Keratinocyte (primary cell): ENCODE data around the gene OR14I1. TPM values are rescaled to one million over a fixed set of nuclear protein-coding genes. Genes with fewer than 3 reads are reported as not detected.

Experiments
- DNase-seq: peaks from one replicate; pipeline ENCODE4 v3.0.0-alpha.2; 2011; ENCODE audit warnings: low read depth, missing footprints, low spot score
- FAIRE-seq: peaks from 2 replicates; lab custom pipeline; 2011; peaks lifted over from hg19 to GRCh38; lab: Jason Lieb, UNC
- H2AFZ ChIP-seq: 2 replicates; pipeline ENCODE4 v1.6.0; 2012; ENCODE audit warnings: low read length, control low read depth, inconsistent platforms; ENCODE audit not compliant: control insufficient read depth
- H3K27ac ChIP-seq: 2 replicates; pipeline ENCODE4 v1.5.1; 2011; ENCODE audit warnings: low read length; ENCODE audit not compliant: control insufficient read depth, insufficient read depth
- H3K27me3 ChIP-seq: 3 replicates; pipeline ENCODE4 v1.6.0; 2011; ENCODE audit warnings: low read length; ENCODE audit not compliant: control insufficient read depth, insufficient read depth; ENCODE audit errors: extremely low read depth
- H3K36me3 ChIP-seq, 2 experiments: 2 replicates in 1 of 2; 3 replicates in 1 of 2; pipeline ENCODE4 v1.5.1; 2011; ENCODE audit warnings: low read length in 2 of 2, mild to moderate bottlenecking in 1 of 2; ENCODE audit not compliant: control insufficient read depth in 2 of 2, insufficient read depth in 2 of 2; ENCODE audit errors: extremely low read depth in 1 of 2
- H3K4me1 ChIP-seq: 3 replicates; pipeline ENCODE4 v1.5.1; 2011; ENCODE audit warnings: low read length; ENCODE audit not compliant: control insufficient read depth, insufficient read depth; ENCODE audit errors: extremely low read depth
- H3K4me2 ChIP-seq: 3 replicates; pipeline ENCODE4 v1.6.0; 2011; ENCODE audit warnings: low read depth, low read length; ENCODE audit not compliant: control insufficient read depth, insufficient read depth; ENCODE audit errors: extremely low read depth
- H3K4me3 ChIP-seq, 3 experiments: fragments of 200-600 bp in 1 of 3; sonication (generic) in 1 of 3; 2 replicates in 2 of 3; 3 replicates in 1 of 3; pipeline ENCODE4 v1.5.1; 2011 to 2016; ENCODE audit warnings: low read length in 3 of 3, mild to moderate bottlenecking in 3 of 3, control low read depth in 2 of 3, inconsistent platforms in 1 of 3, low read depth in 1 of 3, mixed read lengths in 1 of 3, mixed run types in 1 of 3, moderate library complexity in 1 of 3; ENCODE audit not compliant: control insufficient read depth in 2 of 3, insufficient read depth in 2 of 3; ENCODE audit errors: extremely low read depth in 1 of 3
- H3K79me2 ChIP-seq: 2 replicates; pipeline ENCODE4 v1.6.0; 2012; ENCODE audit warnings: low read length; ENCODE audit not compliant: control insufficient read depth, insufficient read depth
- H3K9ac ChIP-seq: 3 replicates; pipeline ENCODE4 v1.6.0; 2011; ENCODE audit warnings: low read length; ENCODE audit not compliant: control insufficient read depth, insufficient read depth; ENCODE audit errors: extremely low read depth
- H3K9me1 ChIP-seq: 3 replicates; pipeline ENCODE4 v1.6.0; 2011; ENCODE audit warnings: low read length; ENCODE audit not compliant: control insufficient read depth, insufficient read depth; ENCODE audit errors: extremely low read depth
- H3K9me3 ChIP-seq: 2 replicates; pipeline ENCODE4 v1.5.1; 2012; ENCODE audit warnings: low read depth, low read length; ENCODE audit not compliant: control insufficient read depth
- H4K20me1 ChIP-seq: 3 replicates; pipeline ENCODE4 v1.6.0; 2011; ENCODE audit warnings: low read length; ENCODE audit not compliant: control insufficient read depth, insufficient read depth; ENCODE audit errors: extremely low read depth
- CTCF ChIP-seq, 3 experiments: IDR thresholded peaks in 1 of 3; conservative IDR thresholded peaks in 1 of 3; optimal IDR thresholded peaks in 1 of 3; 2 replicates in 2 of 3; 3 replicates in 1 of 3; pipeline versions ENCODE3 to v1.5.1; 2011; ENCODE audit warnings: low read length in 3 of 3, mild to moderate bottlenecking in 3 of 3, moderate library complexity in 2 of 3, control low read depth in 1 of 3, inconsistent platforms in 1 of 3; ENCODE audit not compliant: insufficient read depth in 2 of 3; ENCODE audit errors: extremely low read depth in 1 of 3
- EZH2 ChIP-seq: IDR thresholded peaks from one replicate; pipeline ENCODE4 v1.6.1; 2012; ENCODE audit warnings: inconsistent platforms, mild to moderate bottlenecking, low read length, moderate library complexity
- dilution Hi-C: fragments of 300-500 bp; cut with MboI; formaldehyde crosslinking; loops from one replicate; pipeline ENCODE4 v1.7.0; 2020; ENCODE audit warnings: low sequenced_read_pairs; ENCODE audit not compliant: extremely low pct_ligation_motif_present
- polyA plus RNA-seq, 5 experiments: library from polyadenylated mRNA; depleted of rRNA in 3 of 5; stranded (reverse) in 3 of 5; stranded (forward) in 1 of 5; unstranded in 1 of 5; fragments of >200 nt; gene quantifications; 1 replicate in 1 of 5; 2 replicates in 3 of 5; 3 replicates in 1 of 5; pipeline versions ENCODE4 v1.2.1 to v1.2.3, GENCODE V29; 2011 to 2012; ENCODE audit warnings: missing spikeins in 2 of 5, low read depth in 1 of 5, low replicate concordance in 1 of 5

The OR14I1 gene
- polyA plus RNA-seq, 1 donor (not counting 4 experiments of a cell fraction or from before 2014, with no cell fraction given): not detected

GRCh38 chr1:248740876-248741275, 38.3 kb upstream of the OR14I1 start:
- TF ChIP-seq CTCF (optimal IDR thresholded peaks at IDR 0.05 in 1 of 3, IDR thresholded peaks at IDR 0.05 in 1 of 3, conservative IDR thresholded peaks at IDR 0.05 in 1 of 3; ENCODE audit: extremely low read depth in 1 of 3, insufficient read depth in 2 of 3, low read length in 3 of 3) (no peak), EZH2 (no peak)
- dilution Hi-C loops: no loop called here
- no peaks in the 10 kb centered on the region for H3K27me3 ChIP-seq

GRCh38 chr1:248739572-248740205, 37.1 kb upstream of the OR14I1 start:
- no peak overlapping the region for H3K4me2 ChIP-seq
- no peak overlapping the region for H3K4me3 ChIP-seq
- DNase-seq: no peak
- no peaks in the 10 kb centered on the region for H3K9me3 ChIP-seq
- H4K20me1 ChIP-seq: no peaks in the 10 kb centered on the region
- no peaks in the 10 kb centered on the region for H3K36me3 ChIP-seq
- H3K79me2 ChIP-seq: no peaks in the 10 kb centered on the region
- FAIRE-seq: no peak
- H2AFZ ChIP-seq: no peak overlapping the region
- TF ChIP-seq EZH2 (no peak), CTCF (optimal IDR thresholded peaks at IDR 0.05 in 1 of 3, IDR thresholded peaks at IDR 0.05 in 1 of 3, conservative IDR thresholded peaks at IDR 0.05 in 1 of 3; ENCODE audit: extremely low read depth in 1 of 3, insufficient read depth in 2 of 3, low read length in 3 of 3) (no peak)
- H3K9ac ChIP-seq: no peak overlapping the region
- H3K4me1 ChIP-seq: no peaks in the 10 kb centered on the region
- dilution Hi-C loops: no loop called here
- H3K27ac ChIP-seq: no peak overlapping the region
- H3K9me1 ChIP-seq: no peaks in the 10 kb centered on the region
- H3K27me3 ChIP-seq: no peaks in the 10 kb centered on the region

More at GRCh38 chr1:248740876-248741275, 38.3 kb upstream of the OR14I1 start:
- FAIRE-seq (no peak), DNase-seq (no peak)
- Histone ChIP-seq H3K4me1 (no peaks in the 10 kb centered on the region), H2AFZ (no peak overlapping the region), H3K9ac (no peak overlapping the region), H4K20me1 (no peaks in the 10 kb centered on the region), H3K27ac (no peak overlapping the region), H3K9me1 (no peaks in the 10 kb centered on the region), H3K4me3 (no peak overlapping the region), H3K9me3 (no peaks in the 10 kb centered on the region), H3K36me3 (no peaks in the 10 kb centered on the region), H3K4me2 (no peak overlapping the region), H3K79me2 (no peaks in the 10 kb centered on the region)
